Astrocyte (in vitro differentiated cells and primary cell): ENCODE data around the gene KCNK15.

Experiments used
- EZH2 ChIP-seq: IDR thresholded peaks from 2 replicates; pipeline ENCODE4 v1.6.1; 2012; ENCODE audit warnings: mild to moderate bottlenecking, low read length, inconsistent platforms; ENCODE audit not compliant: insufficient read depth
- TF ChIP-seq, protein P1 (sequence below): IDR thresholded peaks from 2 replicates; pipeline ENCODE4 v1.5.1; 2011; ENCODE audit warnings: low read depth, mild to moderate bottlenecking, inconsistent platforms, low read length, moderate library complexity; ENCODE audit not compliant: insufficient read depth

DNA sequence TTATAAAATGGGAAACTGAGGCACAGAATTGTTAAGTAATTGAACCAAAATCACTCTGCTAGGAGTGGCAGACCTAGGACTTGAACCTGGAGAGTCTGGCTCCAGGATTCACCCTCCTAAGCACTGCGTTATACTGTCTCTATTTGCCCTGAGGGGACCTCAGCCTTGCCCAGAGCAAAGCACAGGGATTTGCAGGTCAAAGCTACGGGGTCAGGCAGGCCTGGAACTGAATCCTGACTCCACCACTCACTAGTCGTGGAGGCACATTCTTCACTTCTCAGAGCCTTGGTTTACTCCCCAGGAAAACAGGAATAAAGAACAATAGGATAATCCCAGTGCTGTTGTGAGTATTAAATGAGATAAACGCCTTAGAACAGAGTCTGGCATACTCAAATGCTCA lies 19.4 kb downstream of the KCNK15 start:
- TF ChIP-seq EZH2: no peak
- TF ChIP-seq, protein P1, sequence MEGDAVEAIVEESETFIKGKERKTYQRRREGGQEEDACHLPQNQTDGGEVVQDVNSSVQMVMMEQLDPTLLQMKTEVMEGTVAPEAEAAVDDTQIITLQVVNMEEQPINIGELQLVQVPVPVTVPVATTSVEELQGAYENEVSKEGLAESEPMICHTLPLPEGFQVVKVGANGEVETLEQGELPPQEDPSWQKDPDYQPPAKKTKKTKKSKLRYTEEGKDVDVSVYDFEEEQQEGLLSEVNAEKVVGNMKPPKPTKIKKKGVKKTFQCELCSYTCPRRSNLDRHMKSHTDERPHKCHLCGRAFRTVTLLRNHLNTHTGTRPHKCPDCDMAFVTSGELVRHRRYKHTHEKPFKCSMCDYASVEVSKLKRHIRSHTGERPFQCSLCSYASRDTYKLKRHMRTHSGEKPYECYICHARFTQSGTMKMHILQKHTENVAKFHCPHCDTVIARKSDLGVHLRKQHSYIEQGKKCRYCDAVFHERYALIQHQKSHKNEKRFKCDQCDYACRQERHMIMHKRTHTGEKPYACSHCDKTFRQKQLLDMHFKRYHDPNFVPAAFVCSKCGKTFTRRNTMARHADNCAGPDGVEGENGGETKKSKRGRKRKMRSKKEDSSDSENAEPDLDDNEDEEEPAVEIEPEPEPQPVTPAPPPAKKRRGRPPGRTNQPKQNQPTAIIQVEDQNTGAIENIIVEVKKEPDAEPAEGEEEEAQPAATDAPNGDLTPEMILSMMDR: no peak
